NAMALWA (cell line): ENCODE data around the gene STK32C.
A peak's percentile ranks its signal among the peaks of the same experiment; 100 is the strongest.
"Not testable (repeated sequence)": the region's sequence is repeated elsewhere in the genome, so short reads cannot be mapped to it uniquely, and the experiment has no call there.

Experiments used
- DNase-seq: peaks from one replicate; pipeline ENCODE4 v3.0.0-alpha.2; 2015; ENCODE audit warnings: low spot score

STK32C gene

GRCh38 chr10:132281915-132282666, 25.7 kb downstream of the STK32C start:
- DNase-seq, result no peak

- DNase-seq, result no peak
These were observed 27.1 kb downstream of the STK32C start for GRCh38 chr10:132280646-132281074.

- peak; percentile 16 for DNase-seq
These were observed 27.7 kb downstream of the STK32C start for GRCh38 chr10:132279873-132280645.

GRCh38 chr10:132277311-132277741, 30.4 kb downstream of the STK32C start:
- DNase-seq, result no peak

- DNase-seq, result no peak
These were observed 31.0 kb downstream of the STK32C start for GRCh38 chr10:132276706-132277105.

- no peak for DNase-seq
These were observed 31.5 kb downstream of the STK32C start for GRCh38 chr10:132276179-132276675.

- no peak for DNase-seq
These were observed 32.1 kb downstream of the STK32C start for GRCh38 chr10:132275426-132276178.

GRCh38 chr10:132274986-132275385, 32.8 kb downstream of the STK32C start:
- no peak for DNase-seq

GRCh38 chr10:132274581-132274980, 33.2 kb downstream of the STK32C start:
- no peak for DNase-seq

GRCh38 chr10:132273966-132274365, 33.8 kb downstream of the STK32C start:
- no peak for DNase-seq

- no peak for DNase-seq
These were observed 34.3 kb downstream of the STK32C start for GRCh38 chr10:132273304-132273944.

- no peak for DNase-seq
These were observed 35.3 kb downstream of the STK32C start for GRCh38 chr10:132272231-132272971.

- DNase-seq, result no peak
These were observed 36.1 kb downstream of the STK32C start for GRCh38 chr10:132271458-132272230.

- DNase-seq, result no peak
These were observed 36.9 kb downstream of the STK32C start for GRCh38 chr10:132270721-132271457.

- no peak for DNase-seq
These were observed 37.5 kb downstream of the STK32C start for GRCh38 chr10:132270256-132270655.

- DNase-seq, result no peak
These were observed 38.2 kb downstream of the STK32C start for GRCh38 chr10:132269266-132270230.

GRCh38 chr10:132267916-132268315, 39.8 kb downstream of the STK32C start:
- DNase-seq, result not testable (repeated sequence)

- DNase-seq, result no peak
These were observed 41.1 kb downstream of the STK32C start for GRCh38 chr10:132266594-132267161.
